IgD-negative memory B cell (primary cell): Measurements from ENCODE around the gene MECR. TPM values are rescaled to one million over a fixed set of nuclear protein-coding genes. Genes with fewer than 3 reads are reported as not detected.

Experiments
- H3K27ac Mint-ChIP-seq, 3 donors: one replicate each; pipeline ENCODE4 v1.8.0; 2020 to 2022; ENCODE audit warnings: mild to moderate bottlenecking in 3 of 3, mixed read lengths in 3 of 3, moderate library complexity in 1 of 3
- H3K27me3 Mint-ChIP-seq: one replicate; pipeline ENCODE4 v1.8.0; 2021; ENCODE audit warnings: mixed read lengths
- H3K36me3 Mint-ChIP-seq: one replicate; pipeline ENCODE4 v1.8.0; 2020; ENCODE audit warnings: mild to moderate bottlenecking, mixed read lengths
- H3K4me1 Mint-ChIP-seq, 3 donors: one replicate each; pipeline ENCODE4 v1.8.0; 2020 to 2022; ENCODE audit warnings: mixed read lengths in 3 of 3, mild to moderate bottlenecking in 1 of 3
- H3K4me3 Mint-ChIP-seq, 4 donors: one replicate each; pipeline ENCODE4 v1.8.0; 2020 to 2022; ENCODE audit warnings: mild to moderate bottlenecking in 4 of 4, mixed read lengths in 4 of 4, moderate library complexity in 3 of 4
- H3K9me3 Mint-ChIP-seq, 3 donors: one replicate each; pipeline ENCODE4 v1.8.0; 2020 to 2021; ENCODE audit warnings: mixed read lengths in 3 of 3, mild to moderate bottlenecking in 1 of 3
- polyA plus RNA-seq: library from polyadenylated mRNA; unstranded; fragments of 300-500 nt; fragmentation: Illumina TruSeq; gene quantifications from one replicate; pipeline ENCODE4 v1.2.3, GENCODE V29; 2021

The MECR gene
- polyA plus RNA-seq, 1 donor from 2014 or later: 20.5 TPM

DNA sequence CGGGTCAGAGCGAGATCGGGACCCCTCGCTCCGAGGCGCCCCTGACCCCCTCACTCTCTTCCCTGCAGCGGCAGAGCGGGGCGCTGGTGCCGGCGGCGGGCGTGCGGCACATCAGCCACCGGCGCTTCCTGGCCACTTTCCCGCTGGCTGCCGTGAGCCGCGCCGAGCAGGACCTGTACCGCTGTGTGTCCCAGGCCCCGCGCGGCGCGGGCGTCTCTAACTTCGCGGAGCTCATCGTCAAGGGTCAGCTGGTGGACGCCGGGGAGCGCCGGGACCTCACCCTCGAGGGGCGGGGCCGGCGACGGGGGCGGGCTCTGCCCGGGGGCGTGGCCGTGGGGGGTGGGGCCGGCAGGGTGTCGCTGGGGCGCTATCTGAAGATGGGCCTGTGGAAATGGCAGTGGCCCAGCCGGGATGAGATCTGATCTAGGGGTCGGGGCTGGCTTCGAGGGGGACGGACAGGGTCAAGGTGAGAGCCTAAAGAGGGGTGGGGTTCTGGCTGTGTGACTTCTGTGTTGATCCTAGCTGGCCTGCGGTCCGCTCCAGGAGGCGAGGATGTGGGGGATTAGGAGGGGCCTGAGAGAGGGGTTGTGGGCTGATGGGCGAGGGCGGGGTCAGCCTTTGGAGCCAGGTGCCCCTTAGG is 29.2 kb upstream of the MECR start:
- H3K36me3 Mint-ChIP-seq: peaks cover 5% of the 10 kb centered on the region
- H3K27me3 Mint-ChIP-seq: peaks cover 34% of the 10 kb centered on the region
- no peaks in the 10 kb centered on the region for H3K9me3 Mint-ChIP-seq
- H3K27ac Mint-ChIP-seq: no peak overlapping the region
- peak overlapping the region in 3 of 4 donors; percentile 70 to 88 (median 85) for H3K4me3 Mint-ChIP-seq
- peaks cover 0 to 4% (median 2%) of the 10 kb centered on the region in 3 donors for H3K4me1 Mint-ChIP-seq

DNA sequence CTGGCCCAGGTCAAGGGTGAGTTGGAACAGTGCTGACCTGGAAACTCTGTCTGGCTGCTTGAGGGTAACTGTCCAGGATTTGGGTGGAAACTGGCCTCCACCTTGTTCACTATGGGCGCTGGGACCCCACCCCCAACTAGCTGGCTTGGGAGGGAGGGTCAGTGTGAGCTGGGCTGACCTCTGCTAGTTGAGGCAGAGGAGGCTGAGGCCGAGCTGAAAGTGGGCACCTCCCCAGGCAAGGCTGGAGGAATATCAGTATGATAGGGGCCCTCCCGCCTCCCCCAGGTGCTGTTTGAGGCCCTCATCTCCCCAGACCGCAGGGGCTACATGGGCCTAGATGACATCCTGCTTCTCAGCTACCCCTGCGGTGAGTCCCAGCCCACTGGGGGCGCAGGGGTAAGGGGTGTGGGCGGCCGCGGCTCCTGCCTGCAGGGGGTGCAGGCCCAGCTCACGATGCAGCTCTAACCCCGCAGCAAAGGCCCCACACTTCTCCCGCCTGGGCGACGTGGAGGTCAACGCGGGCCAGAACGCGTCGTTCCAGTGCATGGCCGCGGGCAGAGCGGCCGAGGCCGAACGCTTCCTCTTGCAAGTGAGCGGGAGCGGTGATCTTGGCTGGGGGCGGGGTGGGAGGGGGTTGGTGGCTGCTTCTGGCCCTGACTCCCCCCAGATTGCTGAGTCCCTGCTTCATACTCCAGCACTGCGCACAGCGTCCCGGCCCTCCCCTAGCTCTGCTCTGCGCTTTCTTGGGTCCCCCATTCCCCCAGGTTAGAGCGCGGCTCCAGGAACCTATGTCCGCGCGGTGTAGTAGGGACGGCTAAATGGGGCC is 28.5 kb upstream of the MECR start:
- Mint-ChIP-seq H3K9me3 (no peaks in the 10 kb centered on the region), H3K27ac (no peak overlapping the region), H3K36me3 (peaks cover 5% of the 10 kb centered on the region), H3K27me3 (peaks cover 34% of the 10 kb centered on the region), H3K4me3 (peak overlapping the region in 3 of 4 donors; percentile 55 to 88 (median 70)), H3K4me1 (peaks cover 0 to 4% (median 2%) of the 10 kb centered on the region in 3 donors)

DNA sequence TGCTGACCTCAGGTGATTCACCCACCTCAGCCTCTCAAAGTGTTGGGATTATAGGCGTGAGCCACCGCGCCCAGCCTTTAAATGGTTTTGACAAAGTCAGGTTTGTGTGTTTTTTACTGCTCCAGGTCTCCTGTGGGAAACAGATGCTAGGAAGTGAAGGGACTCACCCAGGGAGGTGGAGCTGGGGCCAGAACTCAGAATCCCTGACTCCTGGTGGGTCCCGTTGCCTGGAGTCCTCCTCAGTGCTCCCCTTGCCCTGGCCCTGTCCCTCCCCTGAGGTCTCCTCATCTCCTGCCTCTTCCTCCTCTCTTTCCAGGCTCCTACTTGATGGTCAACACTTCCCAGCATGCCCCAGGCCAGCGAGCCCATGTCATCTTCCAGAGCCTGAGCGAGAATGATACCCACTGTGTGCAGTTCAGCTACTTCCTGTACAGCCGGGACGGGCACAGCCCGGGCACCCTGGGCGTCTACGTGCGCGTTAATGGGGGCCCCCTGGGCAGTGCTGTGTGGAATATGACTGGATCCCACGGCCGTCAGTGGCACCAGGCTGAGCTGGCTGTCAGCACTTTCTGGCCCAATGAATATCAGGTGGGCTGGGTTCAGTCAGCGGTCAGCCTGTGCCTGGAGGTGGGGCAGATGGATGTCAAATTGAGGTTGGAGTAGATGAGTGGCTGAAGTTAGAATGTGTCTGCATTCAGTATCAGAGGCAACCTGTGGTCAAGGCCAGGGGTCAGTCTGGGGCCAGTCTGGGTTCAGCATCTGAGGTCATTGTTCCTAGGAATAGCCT is 27.6 kb upstream of the MECR start:
- Mint-ChIP-seq H3K27me3 (peaks cover 32% of the 10 kb centered on the region), H3K4me3 (peak overlapping the region in 3 of 4 donors; percentile 25 to 81 (median 47)), H3K9me3 (no peaks in the 10 kb centered on the region)

DNA sequence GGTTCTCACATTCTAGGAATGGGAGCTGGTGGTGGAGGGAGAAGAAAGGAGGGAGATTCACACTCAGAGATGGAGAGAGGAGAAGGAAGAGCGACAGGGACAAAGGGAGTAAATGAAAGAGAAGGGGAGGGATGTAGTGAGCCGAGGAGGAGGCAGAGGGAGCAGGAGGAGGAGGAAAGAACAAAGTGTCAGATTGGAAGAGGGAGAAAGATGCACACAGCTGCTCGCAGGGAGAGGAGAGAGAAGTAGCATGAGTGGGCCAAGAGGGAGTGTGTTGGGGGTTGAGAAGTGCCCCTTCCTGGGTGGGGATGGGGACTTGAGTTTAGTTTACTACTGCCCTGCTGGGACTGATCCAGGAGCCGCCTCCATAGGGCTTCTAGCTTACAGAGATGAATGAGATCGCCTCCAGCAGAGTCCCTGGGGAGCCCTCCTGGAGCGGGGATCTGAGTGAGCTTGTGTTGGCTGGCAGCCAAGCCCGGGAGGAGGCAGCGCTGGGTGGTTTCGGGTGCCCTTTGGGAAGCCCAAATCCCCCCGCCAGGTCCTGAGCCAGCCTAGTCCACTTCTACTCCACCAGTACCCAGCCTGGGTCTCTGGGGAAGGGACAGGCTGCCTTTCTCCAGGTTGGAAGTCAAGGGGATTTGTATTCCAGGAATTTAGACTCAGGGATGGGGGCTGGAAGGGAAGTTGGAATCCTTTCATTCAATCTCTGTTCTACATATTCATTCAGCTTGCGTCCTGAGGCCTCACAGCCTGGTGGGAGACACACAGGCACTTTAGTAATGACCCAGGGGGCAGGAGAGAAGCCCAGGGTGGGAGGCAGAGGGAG is 26.5 kb upstream of the MECR start:
- Mint-ChIP-seq H3K36me3 (peaks cover 2% of the 10 kb centered on the region), H3K27me3 (peaks cover 29% of the 10 kb centered on the region), H3K4me3 (no peak overlapping the region), H3K27ac (no peak overlapping the region), H3K9me3 (no peaks in the 10 kb centered on the region), H3K4me1 (peaks cover 0 to 4% (median 2%) of the 10 kb centered on the region in 3 donors)

More for the DNA sequence above, 27.6 kb upstream of the MECR start:
- H3K27ac Mint-ChIP-seq: no peak overlapping the region
- peaks cover 2% of the 10 kb centered on the region for H3K36me3 Mint-ChIP-seq
- H3K4me1 Mint-ChIP-seq: peaks cover 0 to 4% (median 2%) of the 10 kb centered on the region in 3 donors

DNA sequence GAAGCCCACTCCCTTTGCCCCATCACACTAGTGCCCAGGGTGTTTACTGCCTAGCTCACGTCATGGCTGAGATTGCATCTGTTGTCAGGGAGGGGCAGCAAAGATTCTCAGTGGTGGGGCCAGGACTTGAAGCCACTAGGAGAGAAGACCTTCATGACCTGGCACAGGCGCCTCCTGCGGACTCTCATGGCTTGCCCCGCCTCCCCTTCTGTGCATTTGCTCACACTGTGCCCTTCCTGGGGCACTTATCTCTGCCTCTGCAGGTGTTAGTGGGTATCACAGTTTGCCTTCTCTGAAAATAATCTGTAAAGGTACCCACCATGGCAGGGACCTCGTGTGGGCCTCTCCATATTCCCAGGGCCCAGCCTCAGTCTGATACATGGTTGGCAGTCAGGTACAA is 25.7 kb upstream of the MECR start:
- H3K4me1 Mint-ChIP-seq: peaks cover 0 to 4% (median 2%) of the 10 kb centered on the region in 3 donors
- no peaks in the 10 kb centered on the region for H3K9me3 Mint-ChIP-seq
- H3K27ac Mint-ChIP-seq: no peak overlapping the region
- no peak overlapping the region for H3K4me3 Mint-ChIP-seq
- peaks cover 2% of the 10 kb centered on the region for H3K36me3 Mint-ChIP-seq
- H3K27me3 Mint-ChIP-seq: peaks cover 24% of the 10 kb centered on the region

DNA sequence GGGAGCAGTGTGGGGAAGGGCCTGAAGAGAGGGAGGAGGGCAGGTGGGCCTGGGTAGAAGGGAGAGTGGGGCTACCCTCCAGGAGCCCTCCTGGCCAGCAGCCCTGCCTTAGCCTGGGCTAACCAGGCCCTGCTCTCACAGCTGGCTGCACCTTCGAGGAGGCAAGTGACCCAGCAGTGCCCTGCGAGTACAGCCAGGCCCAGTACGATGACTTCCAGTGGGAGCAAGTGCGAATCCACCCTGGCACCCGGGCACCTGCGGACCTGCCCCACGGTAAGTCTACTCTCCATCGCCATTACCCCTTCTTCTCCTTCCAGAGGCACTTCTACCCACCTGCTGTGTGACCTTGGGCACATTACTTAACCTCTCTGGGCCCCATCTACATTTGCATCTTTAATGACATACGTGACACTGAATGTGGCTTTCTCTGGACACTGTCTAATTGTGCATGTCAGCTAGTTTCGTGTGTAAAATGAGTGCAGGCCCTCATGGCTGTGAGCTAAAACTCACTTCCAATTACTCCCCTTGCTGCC is 24.5 kb upstream of the MECR start:
- no peak overlapping the region for H3K27ac Mint-ChIP-seq
- peaks cover 18% of the 10 kb centered on the region for H3K27me3 Mint-ChIP-seq
- peaks cover 2% of the 10 kb centered on the region for H3K36me3 Mint-ChIP-seq
- H3K4me1 Mint-ChIP-seq: peaks cover 0 to 5% (median 1%) of the 10 kb centered on the region in 3 donors
- no peak overlapping the region for H3K4me3 Mint-ChIP-seq
- H3K9me3 Mint-ChIP-seq: no peaks in the 10 kb centered on the region

DNA sequence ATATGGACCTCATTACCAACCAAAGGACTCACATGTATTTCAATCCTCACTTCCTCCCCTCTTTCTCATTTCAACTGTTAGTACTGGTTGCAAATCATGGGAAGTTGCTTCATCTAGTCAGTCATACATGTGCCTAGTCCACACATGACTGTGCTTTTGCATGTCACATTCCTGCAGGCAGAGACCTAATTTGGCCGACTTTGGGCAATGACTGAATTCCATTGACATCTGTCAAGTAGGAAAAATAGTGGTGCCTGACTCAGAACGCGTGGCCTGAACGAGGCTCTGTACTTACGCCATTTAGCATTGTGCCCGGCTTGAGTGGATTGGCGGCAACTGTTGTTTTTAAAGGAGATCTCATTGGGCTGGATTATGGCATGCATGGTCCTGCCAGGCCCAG is 23.6 kb upstream of the MECR start:
- Mint-ChIP-seq H3K4me3 (no peak overlapping the region), H3K9me3 (no peaks in the 10 kb centered on the region), H3K36me3 (peaks cover 2% of the 10 kb centered on the region), H3K27me3 (peaks cover 16% of the 10 kb centered on the region), H3K4me1 (peaks cover 0 to 5% (median 0%) of the 10 kb centered on the region in 3 donors), H3K27ac (no peak overlapping the region)

DNA sequence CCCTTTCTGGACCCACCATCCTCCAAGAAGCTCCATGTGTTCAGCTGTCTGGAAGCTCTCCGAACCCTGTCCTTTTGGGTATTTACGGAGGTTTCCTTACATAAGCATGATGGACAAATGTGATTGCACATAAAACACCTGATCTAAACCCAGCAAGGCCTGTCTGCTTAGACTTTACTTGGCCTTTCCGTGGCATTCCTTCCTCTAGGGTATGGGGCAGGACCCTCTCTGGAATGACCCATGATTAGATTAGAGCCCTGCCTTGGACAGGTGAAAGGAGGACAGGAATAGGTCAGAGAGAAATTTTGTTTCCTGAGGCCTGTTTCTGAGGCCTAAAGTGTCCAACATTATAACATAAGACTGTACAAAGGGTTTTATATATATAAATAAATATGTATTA is 22.4 kb upstream of the MECR start:
- Mint-ChIP-seq H3K4me3 (no peak overlapping the region), H3K36me3 (peaks cover 2% of the 10 kb centered on the region), H3K27me3 (peaks cover 14% of the 10 kb centered on the region), H3K4me1 (peaks cover 0 to 3% (median 0%) of the 10 kb centered on the region in 3 donors), H3K27ac (no peak overlapping the region), H3K9me3 (no peaks in the 10 kb centered on the region)

DNA sequence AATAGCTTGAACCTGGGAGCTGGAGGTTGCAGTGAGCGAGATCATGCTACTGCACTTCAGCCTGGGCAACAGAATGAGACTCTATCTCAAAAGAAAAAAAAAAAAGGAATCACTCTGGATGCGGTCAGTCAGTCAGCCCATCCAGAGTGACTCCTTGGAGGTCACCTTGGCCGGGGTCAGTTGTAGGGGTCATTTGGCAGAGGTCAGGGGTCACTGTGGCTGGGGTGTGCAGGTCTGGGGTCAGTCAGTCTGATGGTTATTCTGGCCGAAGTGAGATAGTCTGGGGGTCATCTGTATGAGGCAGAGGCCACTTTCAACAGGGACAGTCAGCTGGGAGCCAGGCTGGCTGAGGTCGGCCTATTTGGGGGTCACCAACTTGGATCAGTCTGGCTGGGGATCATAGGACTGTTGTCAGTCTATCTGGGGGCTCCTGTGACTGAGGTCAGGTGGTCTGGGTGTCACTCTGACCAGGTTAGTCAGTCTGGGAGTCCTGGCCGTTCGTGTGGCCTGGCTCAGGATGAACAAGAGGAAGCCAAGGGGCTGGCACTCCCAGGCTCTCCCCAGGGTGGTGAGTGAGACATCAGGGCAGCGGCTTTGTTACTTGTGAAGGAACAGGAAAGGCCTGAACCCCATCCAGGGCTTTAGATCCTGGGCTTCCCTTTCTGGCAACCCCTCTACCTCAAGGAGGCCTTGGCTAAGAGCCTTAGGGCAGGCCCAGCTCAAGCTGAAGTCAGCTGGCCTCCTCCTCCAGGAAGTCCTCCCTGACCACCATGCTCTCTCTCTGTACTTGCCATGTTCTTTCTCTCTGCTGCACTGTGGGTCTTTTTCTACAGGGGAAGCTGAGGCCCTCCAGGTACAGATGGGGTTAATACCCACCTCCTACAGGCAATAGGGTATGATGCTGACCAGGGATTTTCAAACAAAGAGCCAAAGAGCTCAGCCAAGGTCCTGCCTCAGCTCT is 20.7 kb upstream of the MECR start:
- no peaks in the 10 kb centered on the region for H3K36me3 Mint-ChIP-seq
- no peaks in the 10 kb centered on the region for H3K9me3 Mint-ChIP-seq
- no peak overlapping the region for H3K4me3 Mint-ChIP-seq
- peaks cover 0 to 1% (median 0%) of the 10 kb centered on the region in 3 donors for H3K4me1 Mint-ChIP-seq
- H3K27me3 Mint-ChIP-seq: peaks cover 15% of the 10 kb centered on the region
- no peak overlapping the region for H3K27ac Mint-ChIP-seq

DNA sequence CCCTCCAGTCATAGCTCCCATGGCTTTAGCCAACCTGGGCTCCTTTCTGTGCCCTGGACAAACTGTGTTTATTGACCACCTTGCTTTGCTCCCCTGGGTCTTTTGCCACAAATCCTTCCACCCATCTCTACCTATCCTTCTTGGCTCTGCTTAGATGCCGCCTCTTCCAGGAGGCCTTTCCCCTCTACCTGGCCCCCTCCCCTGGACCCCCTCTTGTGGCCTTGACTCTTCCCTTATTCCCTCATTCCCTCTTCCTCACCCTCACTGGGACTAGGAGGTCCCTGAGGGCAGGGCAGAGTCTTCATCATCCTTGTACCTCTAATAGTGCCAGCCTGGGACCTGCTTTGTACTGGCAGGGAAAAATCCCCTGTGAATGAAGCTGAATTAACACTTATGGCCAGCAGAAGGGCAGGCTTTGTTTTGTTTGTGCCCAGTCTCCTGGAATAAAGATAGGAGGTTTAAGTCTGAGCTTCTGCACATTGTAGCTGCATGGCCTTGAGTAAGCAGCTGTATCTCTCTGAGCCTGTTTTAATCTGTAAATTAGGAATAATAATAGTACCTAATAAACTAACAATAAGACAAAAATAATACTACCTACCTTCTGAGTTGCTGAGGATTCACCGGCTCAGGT is 19.3 kb upstream of the MECR start:
- Mint-ChIP-seq H3K4me3 (no peak overlapping the region), H3K27me3 (peaks cover 15% of the 10 kb centered on the region), H3K36me3 (no peaks in the 10 kb centered on the region), H3K9me3 (no peaks in the 10 kb centered on the region), H3K4me1 (peaks cover 0 to 1% (median 0%) of the 10 kb centered on the region in 3 donors), H3K27ac (no peak overlapping the region)

DNA sequence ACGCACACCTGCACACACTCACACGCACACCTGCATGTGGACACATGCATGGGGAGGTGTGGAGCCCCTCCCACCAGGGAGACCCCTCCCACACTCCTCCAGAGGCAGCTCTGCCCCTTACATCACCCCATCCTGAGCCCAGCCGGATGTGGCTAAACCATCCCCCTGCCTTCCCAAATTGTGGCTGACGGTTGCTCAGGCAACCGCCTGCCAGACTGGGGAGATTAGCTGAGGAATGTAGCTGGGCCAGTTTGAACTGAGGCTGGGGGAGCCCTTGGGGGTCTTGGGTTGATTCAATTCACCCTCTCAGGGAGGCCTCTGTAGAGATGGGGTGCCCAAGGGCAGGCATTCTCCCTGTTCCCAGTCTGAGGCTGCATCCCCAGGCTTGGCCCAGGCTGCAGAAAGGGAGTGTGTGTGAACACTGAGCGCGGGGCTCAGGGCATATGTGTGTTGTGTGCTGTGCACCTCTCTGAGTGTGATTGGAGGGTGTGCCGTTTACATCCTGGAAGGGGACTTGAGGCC is 18.5 kb upstream of the MECR start:
- H3K4me3 Mint-ChIP-seq: no peak overlapping the region
- no peaks in the 10 kb centered on the region for H3K9me3 Mint-ChIP-seq
- H3K4me1 Mint-ChIP-seq: peaks cover 0 to 1% (median 0%) of the 10 kb centered on the region in 3 donors
- no peak overlapping the region for H3K27ac Mint-ChIP-seq
- no peaks in the 10 kb centered on the region for H3K36me3 Mint-ChIP-seq
- peaks cover 15% of the 10 kb centered on the region for H3K27me3 Mint-ChIP-seq

DNA sequence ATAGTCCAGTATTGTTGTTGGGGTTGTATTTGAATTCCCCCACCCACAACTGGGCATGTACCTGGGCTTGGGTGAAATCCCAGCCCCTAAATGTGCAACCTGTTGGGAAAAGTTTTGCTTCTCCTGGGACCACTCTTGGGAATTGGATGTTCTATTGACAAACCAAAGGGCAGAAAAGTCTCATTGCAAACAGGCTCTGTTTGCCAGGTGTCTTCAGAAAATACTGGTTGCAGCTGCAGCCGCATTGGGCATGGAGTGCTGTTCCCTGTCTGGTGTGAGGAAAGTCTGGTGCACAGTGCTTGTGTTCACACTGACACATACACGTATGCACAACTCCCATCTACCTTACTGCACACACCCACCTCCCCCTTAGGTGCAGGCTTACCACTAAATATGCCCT is 17.7 kb upstream of the MECR start:
- Mint-ChIP-seq H3K4me3 (no peak overlapping the region), H3K9me3 (no peaks in the 10 kb centered on the region), H3K27me3 (peaks cover 15% of the 10 kb centered on the region), H3K27ac (no peak overlapping the region), H3K4me1 (peaks cover 0 to 1% (median 0%) of the 10 kb centered on the region in 3 donors), H3K36me3 (no peaks in the 10 kb centered on the region)
